Keratinocyte (primary cell): ENCODE results near the gene DCST1. TPM values are rescaled to one million over a fixed set of nuclear protein-coding genes. Genes with fewer than 3 reads are reported as not detected.

ENCODE experiments used
- DNase-seq: peaks from one replicate; pipeline ENCODE4 v3.0.0-alpha.2; 2011; ENCODE audit warnings: low read depth, missing footprints, low spot score
- FAIRE-seq: peaks from 2 replicates; lab custom pipeline; 2011; peaks lifted over from hg19 to GRCh38; lab: Jason Lieb, UNC
- H2AFZ ChIP-seq: 2 replicates; pipeline ENCODE4 v1.6.0; 2012; ENCODE audit warnings: low read length, control low read depth, inconsistent platforms; ENCODE audit not compliant: control insufficient read depth
- H3K27ac ChIP-seq: 2 replicates; pipeline ENCODE4 v1.5.1; 2011; ENCODE audit warnings: low read length; ENCODE audit not compliant: control insufficient read depth, insufficient read depth
- H3K27me3 ChIP-seq: 3 replicates; pipeline ENCODE4 v1.6.0; 2011; ENCODE audit warnings: low read length; ENCODE audit not compliant: control insufficient read depth, insufficient read depth; ENCODE audit errors: extremely low read depth
- H3K36me3 ChIP-seq, 2 experiments: 2 replicates in 1 of 2; 3 replicates in 1 of 2; pipeline ENCODE4 v1.5.1; 2011; ENCODE audit warnings: low read length in 2 of 2, mild to moderate bottlenecking in 1 of 2; ENCODE audit not compliant: control insufficient read depth in 2 of 2, insufficient read depth in 2 of 2; ENCODE audit errors: extremely low read depth in 1 of 2
- H3K4me1 ChIP-seq: 3 replicates; pipeline ENCODE4 v1.5.1; 2011; ENCODE audit warnings: low read length; ENCODE audit not compliant: control insufficient read depth, insufficient read depth; ENCODE audit errors: extremely low read depth
- H3K4me2 ChIP-seq: 3 replicates; pipeline ENCODE4 v1.6.0; 2011; ENCODE audit warnings: low read depth, low read length; ENCODE audit not compliant: control insufficient read depth, insufficient read depth; ENCODE audit errors: extremely low read depth
- H3K4me3 ChIP-seq, 3 experiments: fragments of 200-600 bp in 1 of 3; sonication (generic) in 1 of 3; 2 replicates in 2 of 3; 3 replicates in 1 of 3; pipeline ENCODE4 v1.5.1; 2011 to 2016; ENCODE audit warnings: low read length in 3 of 3, mild to moderate bottlenecking in 3 of 3, control low read depth in 2 of 3, inconsistent platforms in 1 of 3, low read depth in 1 of 3, mixed read lengths in 1 of 3, mixed run types in 1 of 3, moderate library complexity in 1 of 3; ENCODE audit not compliant: control insufficient read depth in 2 of 3, insufficient read depth in 2 of 3; ENCODE audit errors: extremely low read depth in 1 of 3
- H3K79me2 ChIP-seq: 2 replicates; pipeline ENCODE4 v1.6.0; 2012; ENCODE audit warnings: low read length; ENCODE audit not compliant: control insufficient read depth, insufficient read depth
- H3K9ac ChIP-seq: 3 replicates; pipeline ENCODE4 v1.6.0; 2011; ENCODE audit warnings: low read length; ENCODE audit not compliant: control insufficient read depth, insufficient read depth; ENCODE audit errors: extremely low read depth
- H3K9me1 ChIP-seq: 3 replicates; pipeline ENCODE4 v1.6.0; 2011; ENCODE audit warnings: low read length; ENCODE audit not compliant: control insufficient read depth, insufficient read depth; ENCODE audit errors: extremely low read depth
- H3K9me3 ChIP-seq: 2 replicates; pipeline ENCODE4 v1.5.1; 2012; ENCODE audit warnings: low read depth, low read length; ENCODE audit not compliant: control insufficient read depth
- H4K20me1 ChIP-seq: 3 replicates; pipeline ENCODE4 v1.6.0; 2011; ENCODE audit warnings: low read length; ENCODE audit not compliant: control insufficient read depth, insufficient read depth; ENCODE audit errors: extremely low read depth
- CTCF ChIP-seq, 3 experiments: IDR thresholded peaks in 1 of 3; conservative IDR thresholded peaks in 1 of 3; optimal IDR thresholded peaks in 1 of 3; 2 replicates in 2 of 3; 3 replicates in 1 of 3; pipeline versions ENCODE3 to v1.5.1; 2011; ENCODE audit warnings: low read length in 3 of 3, mild to moderate bottlenecking in 3 of 3, moderate library complexity in 2 of 3, control low read depth in 1 of 3, inconsistent platforms in 1 of 3; ENCODE audit not compliant: insufficient read depth in 2 of 3; ENCODE audit errors: extremely low read depth in 1 of 3
- EZH2 ChIP-seq: IDR thresholded peaks from one replicate; pipeline ENCODE4 v1.6.1; 2012; ENCODE audit warnings: inconsistent platforms, mild to moderate bottlenecking, low read length, moderate library complexity
- dilution Hi-C: fragments of 300-500 bp; cut with MboI; formaldehyde crosslinking; loops from one replicate; pipeline ENCODE4 v1.7.0; 2020; ENCODE audit warnings: low sequenced_read_pairs; ENCODE audit not compliant: extremely low pct_ligation_motif_present
- polyA plus RNA-seq, 5 experiments: library from polyadenylated mRNA; depleted of rRNA in 3 of 5; stranded (reverse) in 3 of 5; stranded (forward) in 1 of 5; unstranded in 1 of 5; fragments of >200 nt; gene quantifications; 1 replicate in 1 of 5; 2 replicates in 3 of 5; 3 replicates in 1 of 5; pipeline versions ENCODE4 v1.2.1 to v1.2.3, GENCODE V29; 2011 to 2012; ENCODE audit warnings: missing spikeins in 2 of 5, low read depth in 1 of 5, low replicate concordance in 1 of 5

The DCST1 gene
- polyA plus RNA-seq, 1 donor (not counting 4 experiments of a cell fraction or from before 2014, with no cell fraction given) = not detected

DNA sequence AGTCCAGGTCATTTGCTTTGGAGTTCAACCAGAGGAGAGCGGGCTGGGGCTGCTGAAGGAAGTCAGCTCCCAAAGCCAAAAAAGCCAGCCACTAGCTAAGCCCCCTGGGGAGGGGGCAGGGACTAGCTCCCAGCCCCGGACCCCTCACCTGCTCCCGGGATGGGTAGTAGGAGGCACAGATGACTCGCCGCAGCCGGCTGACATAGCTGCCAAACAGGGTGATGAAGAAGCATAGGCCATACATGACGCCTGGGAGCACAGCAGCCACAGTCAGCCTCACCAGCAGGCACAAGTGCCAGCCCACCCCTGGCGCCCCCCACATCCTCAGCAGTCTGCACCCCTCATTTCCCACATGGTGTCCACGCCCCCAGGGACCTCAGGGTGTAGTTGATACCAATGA, 7.5 kb upstream of the DCST1 start:
- Histone ChIP-seq H3K4me2 (no peak overlapping the region), H3K9me1 (no peaks in the 10 kb centered on the region), H2AFZ (no peak overlapping the region), H3K9ac (no peak overlapping the region), H3K27ac (no peak overlapping the region), H3K9me3 (no peaks in the 10 kb centered on the region), H3K27me3 (no peaks in the 10 kb centered on the region), H3K4me3 (no peak overlapping the region), H3K79me2 (no peaks in the 10 kb centered on the region), H3K4me1 (peaks cover 22% of the 10 kb centered on the region), H4K20me1 (no peaks in the 10 kb centered on the region), H3K36me3 (no peaks in the 10 kb centered on the region)
- DNase-seq (no peak), FAIRE-seq (no peak)
- dilution Hi-C loops = no loop called here
- TF ChIP-seq EZH2 (no peak), CTCF (optimal IDR thresholded peaks at IDR 0.05 in 1 of 3, IDR thresholded peaks at IDR 0.05 in 1 of 3, conservative IDR thresholded peaks at IDR 0.05 in 1 of 3; ENCODE audit: extremely low read depth in 1 of 3, insufficient read depth in 2 of 3, low read length in 3 of 3) (no peak)

DNA sequence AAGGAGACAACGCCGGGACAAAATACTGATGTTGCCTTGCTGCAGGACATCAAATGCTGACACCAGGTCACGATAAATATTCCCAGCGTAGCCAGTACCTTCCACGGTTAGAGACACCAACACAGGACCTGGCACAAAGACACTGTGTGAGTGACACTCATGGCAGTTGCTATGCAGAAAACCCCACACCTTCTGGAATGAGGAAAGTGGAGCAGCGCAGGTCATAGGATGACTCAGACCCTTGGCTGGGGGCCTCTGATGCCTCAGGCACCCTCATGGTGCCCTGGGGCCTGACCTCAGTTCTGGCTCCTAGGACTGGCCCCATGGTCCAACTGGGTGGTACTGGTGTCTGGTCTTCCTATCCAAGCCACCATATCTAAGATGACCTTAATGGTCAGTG, 7.0 kb upstream of the DCST1 start:
- H3K9me1 ChIP-seq = no peaks in the 10 kb centered on the region
- H4K20me1 ChIP-seq = no peaks in the 10 kb centered on the region
- DNase-seq (no peak), FAIRE-seq (peak; percentile 81)
- no peak overlapping the region for H3K4me3 ChIP-seq
- no peak overlapping the region for H3K4me2 ChIP-seq
- H3K27ac ChIP-seq = no peak overlapping the region
- no peaks in the 10 kb centered on the region for H3K27me3 ChIP-seq
- no peaks in the 10 kb centered on the region for H3K79me2 ChIP-seq
- H3K36me3 ChIP-seq = no peaks in the 10 kb centered on the region
- no peak for TF ChIP-seq CTCF (optimal IDR thresholded peaks at IDR 0.05 in 1 of 3, IDR thresholded peaks at IDR 0.05 in 1 of 3, conservative IDR thresholded peaks at IDR 0.05 in 1 of 3; ENCODE audit: extremely low read depth in 1 of 3, insufficient read depth in 2 of 3, low read length in 3 of 3)
- TF ChIP-seq EZH2 = no peak
- no peak overlapping the region for H3K9ac ChIP-seq
- dilution Hi-C loops = no loop called here
- no peaks in the 10 kb centered on the region for H3K9me3 ChIP-seq
- no peak overlapping the region for H2AFZ ChIP-seq
- H3K4me1 ChIP-seq = peaks cover 19% of the 10 kb centered on the region
